ENCODE measurements around the gene ARHGEF9.
"Not testable (repeated sequence)": the region's sequence is repeated elsewhere in the genome, so short reads cannot be mapped to it uniquely, and the experiment has no call there.

The ARHGEF9 gene

GRCh38 chrX:63784902-63785707, at the start of gene ARHGEF9:
ARHGEF9 (minus strand) TSS chrX:63785214; CDS start chrX:63785145, 69 bp downstream.
- no peak for DNase-seq (ENCODE audit: low read depth in 2 of 2)

- DNase-seq (ENCODE audit: low read depth in 2 of 2) = not testable (repeated sequence)
Observed at GRCh38 chrX:63825446-63825845, 40.4 kb upstream of the ARHGEF9 start.

- no peak for DNase-seq (ENCODE audit: low read depth in 2 of 2)
Observed at GRCh38 chrX:63818156-63818555, 33.1 kb upstream of the ARHGEF9 start.

- no peak for DNase-seq (ENCODE audit: low read depth in 2 of 2)
Observed at GRCh38 chrX:63817696-63818095, 32.7 kb upstream of the ARHGEF9 start.

GRCh38 chrX:63812823-63813222, 27.8 kb upstream of the ARHGEF9 start:
- no peak for DNase-seq (ENCODE audit: low read depth in 2 of 2)

- DNase-seq (ENCODE audit: low read depth in 2 of 2) = no peak
Observed at GRCh38 chrX:63810746-63811145, 25.7 kb upstream of the ARHGEF9 start.

GRCh38 chrX:63809173-63809572, 24.2 kb upstream of the ARHGEF9 start:
- DNase-seq (ENCODE audit: low read depth in 2 of 2) = no peak

- DNase-seq (ENCODE audit: low read depth in 2 of 2) = not testable (repeated sequence)
Observed at GRCh38 chrX:63795406-63795805, 10.4 kb upstream of the ARHGEF9 start.

- DNase-seq (ENCODE audit: low read depth in 2 of 2) = no peak
Observed at GRCh38 chrX:63785708-63786040, 660 bp upstream of the ARHGEF9 start.

GRCh38 chrX:63784346-63784901, 590 bp downstream of the ARHGEF9 start:
- no peak for DNase-seq (ENCODE audit: low read depth in 2 of 2)

GRCh38 chrX:63782515-63782914, 2.5 kb downstream of the ARHGEF9 start:
- DNase-seq (ENCODE audit: low read depth in 2 of 2) = no peak

GRCh38 chrX:63768760-63769159, 16.3 kb downstream of the ARHGEF9 start:
- DNase-seq (ENCODE audit: low read depth in 2 of 2) = no peak

- no peak for DNase-seq (ENCODE audit: low read depth in 2 of 2)
Observed at GRCh38 chrX:63765712-63766111, 19.3 kb downstream of the ARHGEF9 start.

- no peak for DNase-seq (ENCODE audit: low read depth in 2 of 2)
Observed at GRCh38 chrX:63764946-63765345, 20.1 kb downstream of the ARHGEF9 start.

GRCh38 chrX:63761639-63762038, 23.4 kb downstream of the ARHGEF9 start:
- DNase-seq (ENCODE audit: low read depth in 2 of 2) = no peak

GRCh38 chrX:63758011-63758410, 27.0 kb downstream of the ARHGEF9 start:
- DNase-seq (ENCODE audit: low read depth in 2 of 2) = no peak

- DNase-seq (ENCODE audit: low read depth in 2 of 2) = no peak
Observed at GRCh38 chrX:63755892-63756291, 29.1 kb downstream of the ARHGEF9 start.

- DNase-seq (ENCODE audit: low read depth in 2 of 2) = peak; percentile 75 to 79
Observed at GRCh38 chrX:63754860-63755579, 30.0 kb downstream of the ARHGEF9 start.

- peak; percentile 2 to 7 for DNase-seq (ENCODE audit: low read depth in 2 of 2)
Observed at GRCh38 chrX:63754136-63754859, 30.7 kb downstream of the ARHGEF9 start.

- no peak for DNase-seq (ENCODE audit: low read depth in 2 of 2)
Observed at GRCh38 chrX:63751481-63751880, 33.5 kb downstream of the ARHGEF9 start.

GRCh38 chrX:63750811-63751210, 34.2 kb downstream of the ARHGEF9 start:
- DNase-seq (ENCODE audit: low read depth in 2 of 2) = no peak

- no peak for DNase-seq (ENCODE audit: low read depth in 2 of 2)
Observed at GRCh38 chrX:63747331-63747730, 37.7 kb downstream of the ARHGEF9 start.
